GM21515 (cell line): ENCODE measurements around the gene SLC15A3.
"Not testable (repeated sequence)": the region's sequence is repeated elsewhere in the genome, so short reads cannot be mapped to it uniquely, and the experiment has no call there.

Experiments
- ATAC-seq: cut with Tn5 transposase; IDR thresholded peaks from one replicate; pipeline ENCODE4 v1.9.1; 2021; ENCODE audit not compliant: unreplicated experiment

The SLC15A3 gene

GRCh38 chr11:60915248-60915914, 36.6 kb downstream of the SLC15A3 start:
- ATAC-seq, result peak; percentile 41

- no peak for ATAC-seq
Measured at GRCh38 chr11:60914633-60915247, 37.2 kb downstream of the SLC15A3 start.

- peak; percentile 40 for ATAC-seq
Measured at GRCh38 chr11:60913793-60914632, 38.0 kb downstream of the SLC15A3 start, which contains the start of gene TMEM109. Gene TMEM109 (plus strand): TSS chr11:60914158. CDS start chr11:60919694, 5,536 bp downstream.

DNA sequence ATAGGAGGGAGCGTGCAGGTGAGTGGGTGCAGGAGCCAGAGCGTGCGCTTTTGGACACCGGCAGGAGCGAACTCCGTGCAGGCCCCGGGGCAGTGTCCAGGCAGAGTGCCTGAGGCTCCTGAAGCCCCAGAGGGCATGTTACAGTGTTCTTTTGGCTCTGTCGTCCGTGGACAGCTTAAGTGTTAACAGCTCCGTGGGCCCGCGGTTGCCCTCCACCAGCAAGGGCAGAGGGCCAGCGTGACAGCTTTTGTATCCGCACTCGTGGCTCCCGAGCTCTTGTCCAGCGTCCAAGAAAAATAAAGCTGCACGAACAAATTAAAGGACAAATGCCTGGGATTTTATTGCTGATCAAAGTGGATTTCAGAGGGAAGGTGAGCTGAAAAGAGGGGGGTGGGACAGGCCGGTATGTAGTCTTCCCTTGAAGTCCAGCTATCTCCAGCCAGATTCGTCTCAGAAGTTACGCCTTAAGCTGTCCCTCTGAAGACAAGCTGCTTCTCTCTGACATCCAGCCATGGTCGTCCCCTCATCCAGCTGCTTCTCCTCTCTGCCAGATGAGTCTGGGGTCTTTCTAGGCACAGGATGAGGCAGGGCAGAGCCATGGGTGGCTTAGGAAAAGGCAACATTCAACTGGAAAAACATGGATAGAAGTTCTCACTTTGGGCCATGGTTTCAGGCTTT, 39.0 kb downstream of the SLC15A3 start:
- no peak for ATAC-seq

- no peak for ATAC-seq
Measured at GRCh38 chr11:60912223-60912850, 39.6 kb downstream of the SLC15A3 start.

DNA sequence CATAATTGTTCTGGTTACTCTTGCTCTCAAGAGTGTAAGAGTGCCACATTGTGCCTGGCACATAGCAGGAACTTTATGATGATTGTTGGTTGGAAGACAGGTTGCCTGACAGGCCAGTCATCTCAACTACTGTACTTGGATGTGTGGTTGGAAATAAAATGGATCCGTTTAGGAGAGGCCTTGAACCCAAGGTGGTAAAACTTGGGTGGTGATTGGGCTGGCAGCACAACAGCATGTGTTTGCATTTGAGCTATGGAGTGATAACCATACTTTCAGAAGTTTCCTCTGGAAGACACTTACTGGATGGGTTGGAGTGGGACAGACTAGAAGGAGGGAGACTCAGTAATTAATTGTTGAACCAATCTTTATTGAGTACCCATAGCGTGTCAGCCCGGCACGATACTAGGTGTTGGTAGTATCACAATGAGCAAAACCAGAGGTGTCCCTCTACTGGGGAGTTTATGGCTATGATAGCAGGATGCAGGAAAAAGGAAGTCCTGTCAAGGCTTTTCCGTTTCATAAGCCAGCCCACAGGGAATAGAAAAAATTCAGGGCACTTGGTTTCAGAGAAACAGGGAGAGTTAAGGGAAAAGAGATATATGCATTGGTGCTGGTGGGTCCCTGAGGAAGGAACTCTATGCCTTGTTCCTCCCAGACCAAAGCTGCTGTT, 41.1 kb downstream of the SLC15A3 start:
- ATAC-seq, result no peak

GRCh38 chr11:60910281-60910687, 41.7 kb downstream of the SLC15A3 start:
- peak; percentile 29 for ATAC-seq

DNA sequence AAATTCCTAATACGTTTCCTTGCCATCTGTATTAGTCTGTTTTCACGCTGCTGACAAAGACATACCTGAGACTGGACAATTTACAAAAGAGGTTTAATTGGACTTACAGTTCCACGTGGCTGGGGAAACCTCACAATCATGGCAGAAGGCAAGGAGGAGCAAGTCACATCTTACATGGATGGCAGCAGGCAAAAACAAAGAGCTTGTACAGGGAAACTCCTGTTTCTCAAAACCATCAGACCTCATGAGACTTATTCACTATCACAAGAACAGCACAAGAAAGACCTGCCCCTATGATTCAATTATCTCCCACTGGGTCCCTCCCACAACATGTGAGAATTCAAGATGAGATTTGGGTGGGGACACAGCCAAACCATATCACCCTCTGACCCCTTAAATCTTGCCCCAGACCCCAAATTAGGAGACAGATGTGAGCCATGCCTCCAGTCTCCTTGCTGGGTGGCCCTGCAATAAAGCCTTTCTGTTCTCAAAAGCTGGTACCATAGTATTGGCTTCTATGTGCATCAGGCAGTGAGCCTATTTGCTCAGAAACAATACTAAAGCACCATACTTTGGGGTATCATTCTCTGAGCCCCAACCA, 42.2 kb downstream of the SLC15A3 start:
- ATAC-seq, result not testable (repeated sequence)

- no peak for ATAC-seq
Measured at GRCh38 chr11:60908803-60909202, 43.2 kb downstream of the SLC15A3 start.

DNA sequence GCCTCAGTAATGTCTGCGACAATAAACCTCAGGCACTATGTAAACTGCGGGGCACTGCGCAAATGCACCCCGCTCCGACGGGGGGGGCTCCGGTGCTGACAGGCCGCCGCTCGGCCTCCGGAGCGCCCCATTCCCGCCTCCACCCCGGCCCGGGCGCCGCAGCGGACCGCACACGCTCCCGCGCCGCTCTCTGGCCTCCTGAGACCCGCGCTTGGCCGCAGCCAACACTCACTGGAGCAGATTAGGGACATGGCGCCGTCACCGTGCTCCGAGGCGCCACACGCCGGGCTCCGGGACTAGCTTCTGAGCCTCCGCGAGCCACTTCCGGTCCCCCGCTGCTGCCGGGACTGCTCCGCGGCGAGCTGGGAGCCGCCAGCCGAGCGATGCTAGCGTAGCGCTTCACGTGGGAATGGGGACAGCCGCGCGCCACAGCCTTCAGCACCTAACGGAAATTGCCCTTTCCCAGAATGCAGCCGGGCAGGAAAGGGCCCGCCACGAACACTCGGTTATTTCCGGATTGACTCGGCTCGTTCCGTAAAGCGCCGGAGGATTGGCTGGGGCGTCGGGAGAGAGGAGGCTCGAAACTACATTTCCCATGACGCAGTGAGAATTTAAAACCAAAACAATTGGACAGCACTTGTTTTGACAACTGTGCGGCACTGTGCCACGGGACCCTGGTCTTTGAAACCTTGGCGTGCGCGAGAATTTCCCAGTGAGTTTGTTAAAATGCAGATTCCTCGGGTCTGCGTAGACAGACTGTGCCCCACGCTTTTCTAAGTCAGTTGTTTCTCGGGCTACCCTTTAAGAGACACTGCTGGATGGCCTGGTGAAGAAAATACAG, 45.6 kb downstream of the SLC15A3 start, which contains the start of gene PRPF19:
TSS of gene PRPF19 (minus strand) at position 454 of the 841 bp plus-strand sequence. CDS start at position 251, 203 bp downstream.
- peak; percentile 73 for ATAC-seq

DNA sequence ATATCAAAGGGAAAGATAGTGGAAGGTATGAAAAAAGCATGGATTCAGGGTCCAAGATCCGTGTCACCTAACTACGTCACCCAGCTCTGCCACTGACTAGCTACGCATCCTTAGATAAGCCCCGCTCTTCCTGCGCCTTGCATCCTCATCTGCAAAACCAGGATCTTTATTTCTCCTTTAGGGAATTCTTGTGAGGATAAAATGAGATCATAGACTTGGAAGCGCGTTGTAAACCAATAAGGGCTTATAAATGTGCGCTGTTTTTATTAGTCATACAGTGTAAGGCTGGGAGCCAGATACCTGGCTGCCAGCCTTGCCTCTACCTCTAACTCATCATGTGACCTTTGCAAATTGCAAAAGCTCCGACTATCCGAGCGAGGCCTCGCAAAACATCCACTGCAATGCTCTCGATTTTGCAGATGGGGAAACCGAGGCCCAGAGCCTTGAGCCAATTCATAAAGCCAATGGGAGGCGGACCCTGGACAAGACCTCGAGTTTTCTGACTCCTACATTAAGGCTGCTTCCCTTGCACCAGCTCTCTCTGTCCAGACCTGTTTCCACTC, 46.3 kb downstream of the SLC15A3 start:
- ATAC-seq, result no peak

GRCh38 chr11:60905047-60905446, 46.9 kb downstream of the SLC15A3 start:
- no peak for ATAC-seq

DNA sequence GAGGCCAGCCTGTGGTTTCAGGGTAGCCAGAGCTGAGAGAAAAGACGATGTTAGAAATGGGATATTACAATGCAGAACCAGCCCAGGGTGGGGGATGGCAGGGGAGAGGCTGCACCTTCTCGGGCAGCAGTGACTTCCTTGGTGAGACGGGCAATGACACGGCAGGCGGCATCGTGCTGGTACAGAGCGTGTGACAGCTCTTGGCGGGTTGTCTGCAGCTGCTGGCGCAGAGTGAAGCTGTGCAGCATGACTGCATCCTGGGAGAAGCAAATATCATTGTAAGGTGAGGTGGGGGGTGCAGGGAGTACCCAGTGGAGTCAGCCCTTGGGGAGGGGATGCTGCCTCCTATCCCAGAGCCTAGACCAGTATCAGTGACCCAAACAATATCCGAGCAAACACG, 49.4 kb downstream of the SLC15A3 start:
- no peak for ATAC-seq

DNA sequence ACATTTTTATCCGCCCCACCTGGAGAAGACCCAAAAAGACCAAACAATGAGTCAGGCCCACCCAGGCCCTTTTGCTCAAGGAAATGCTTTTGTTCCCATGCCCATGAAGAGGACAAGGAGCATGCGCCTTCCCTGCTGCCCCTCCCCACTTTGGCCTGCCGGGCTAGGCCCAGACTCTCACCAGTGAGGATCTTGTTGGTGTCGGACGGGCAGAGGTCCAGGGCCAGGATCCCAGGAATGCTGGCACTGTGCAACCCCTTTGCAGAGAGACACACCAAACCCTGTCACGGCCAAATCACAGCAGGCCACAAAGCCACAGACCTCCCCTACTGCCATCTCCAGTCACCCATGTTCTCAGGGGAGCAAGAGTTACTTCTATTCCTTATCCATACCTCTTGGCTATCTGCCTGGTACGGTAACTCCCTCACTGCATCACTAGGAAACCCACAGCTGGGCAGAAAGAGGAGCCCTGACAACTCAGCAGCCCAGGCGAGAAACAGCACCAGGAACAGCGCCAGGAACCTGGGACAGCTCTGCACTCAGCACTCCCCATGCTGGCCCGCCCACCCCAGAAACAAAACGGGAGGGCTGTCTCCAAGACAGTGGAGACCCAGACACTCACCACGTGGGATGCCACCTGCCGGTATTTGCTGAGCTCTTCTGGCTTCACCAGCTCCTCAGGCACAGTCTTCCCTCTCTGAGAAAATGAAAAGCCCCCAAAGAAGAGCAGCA, 51.1 kb downstream of the SLC15A3 start:
- ATAC-seq, result no peak

DNA sequence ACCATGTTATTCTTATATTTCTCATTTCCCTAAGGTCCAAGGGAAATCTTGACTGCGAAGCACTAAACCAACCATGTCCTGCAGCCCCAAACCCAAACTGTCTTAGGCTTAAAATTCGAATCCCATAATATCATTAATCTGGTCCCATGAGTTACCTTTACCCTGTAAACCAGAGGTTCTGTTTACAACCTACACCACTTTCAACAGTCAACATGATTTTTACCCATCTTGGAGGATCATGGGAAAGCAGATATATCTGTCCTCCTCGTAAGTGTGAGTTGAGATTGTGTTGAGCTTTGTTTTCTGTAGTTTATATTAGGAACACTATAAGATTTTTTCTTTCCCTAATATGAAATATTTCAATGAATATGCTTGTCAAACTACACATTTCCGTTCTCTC, 52.0 kb downstream of the SLC15A3 start:
- no peak for ATAC-seq

DNA sequence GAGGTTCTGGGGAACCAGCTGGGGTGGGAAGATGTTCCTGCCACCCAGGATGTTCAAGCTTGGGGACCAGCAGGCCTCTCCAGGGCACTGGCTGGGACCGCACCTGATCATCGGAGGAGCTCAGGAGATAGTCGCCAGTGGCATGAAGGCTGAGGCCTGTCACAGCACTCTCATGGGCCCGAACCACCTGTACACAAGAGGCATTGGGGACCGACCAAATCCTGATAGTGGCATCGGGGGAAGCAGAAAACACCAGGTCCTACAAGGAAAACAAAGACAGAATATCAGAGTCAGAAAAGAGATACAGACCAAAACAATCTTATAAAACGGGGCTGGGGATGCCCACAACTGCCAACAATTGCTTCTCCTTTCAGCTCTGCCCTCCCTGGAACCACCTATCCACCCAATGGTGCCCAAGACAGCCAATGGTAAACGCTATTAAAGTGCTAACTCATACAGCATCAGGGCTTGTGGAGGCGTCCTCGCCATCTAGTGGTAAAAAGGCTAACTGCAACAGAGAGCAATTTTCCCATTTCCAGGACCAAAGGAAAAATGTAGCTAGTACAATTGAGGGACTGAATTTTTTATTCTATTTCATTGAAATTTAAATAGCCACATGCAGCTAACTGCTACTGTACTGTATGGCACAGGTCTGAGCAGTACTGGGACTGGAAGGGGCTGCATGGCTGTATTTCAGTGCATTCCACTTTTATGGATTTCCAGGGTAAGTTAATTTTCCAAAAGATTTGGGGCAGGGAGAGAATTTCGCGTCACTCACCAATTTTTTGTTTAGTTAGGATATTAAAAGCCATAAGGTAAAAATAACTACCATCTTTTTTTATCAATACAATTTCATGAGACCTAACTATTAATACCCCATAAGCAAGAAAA, 52.7 kb downstream of the SLC15A3 start:
- ATAC-seq, result no peak

GRCh38 chr11:60897496-60897895, 54.5 kb downstream of the SLC15A3 start:
- no peak for ATAC-seq
